Measurements from ENCODE around the gene CPD. TPM values are rescaled to one million over a fixed set of nuclear protein-coding genes. Genes with fewer than 3 reads are reported as not detected.
A peak's percentile ranks its signal among the peaks of the same experiment; 100 is the strongest.

The CPD gene
- total and polyA plus RNA-seq, 2 of the 13 experiments (the other 11 are each of a cell fraction or from before 2014, with no cell fraction given), result 46.1 to 72.3 TPM

- no peak for TF ChIP-seq SRF (IDR thresholded peaks at IDR 0.05; ENCODE audit: low read depth, low read length)
- TF ChIP-seq MLX (CRISPR knock-in tag; IDR thresholded peaks at IDR 0.05), result peak; percentile 29; the same call in 1 of the 2 replicates
- peak; percentile 85; the same call in 1 of the 2 replicates for TF ChIP-seq ZNF720 (CRISPR knock-in tag; IDR thresholded peaks at IDR 0.05)
- no peak for TF ChIP-seq ARNT (IDR thresholded peaks at IDR 0.05)
- TF ChIP-seq ZNF232 (CRISPR knock-in tag; IDR thresholded peaks at IDR 0.05; ENCODE audit: borderline replicate concordance), result peak; percentile 93
- TF ChIP-seq ZNF749 (CRISPR knock-in tag; IDR thresholded peaks at IDR 0.05; ENCODE audit: borderline replicate concordance), result 0 out of 2 replicates have a peak, but pooled peaks have one; percentile 72
- TF ChIP-seq CREBL2 (CRISPR knock-in tag; IDR thresholded peaks at IDR 0.05; ENCODE audit: borderline replicate concordance), result peak; percentile 48; the same call in 1 of the 2 replicates
- peak; percentile 64; the same call in 1 of the 2 replicates for TF ChIP-seq RERE (CRISPR knock-in tag; IDR thresholded peaks at IDR 0.05; ENCODE audit: low read depth)
- no peak for TF ChIP-seq HNRNPK (IDR thresholded peaks at IDR 0.05; ENCODE audit: low read depth, low read length, poor library complexity, severe bottlenecking)
- peak; percentile 45; the same call in 1 of the 2 replicates for TF ChIP-seq AKNA (CRISPR knock-in tag; IDR thresholded peaks at IDR 0.05; ENCODE audit: borderline replicate concordance)
- TF ChIP-seq SMAD3 (CRISPR knock-in tag; IDR thresholded peaks at IDR 0.05), result peak; percentile 95
- peak; percentile 73; the same call in 1 of the 2 replicates for TF ChIP-seq TOPORS (CRISPR knock-in tag; IDR thresholded peaks at IDR 0.05)
- no peak for TF ChIP-seq ZBTB7A (CRISPR knock-in tag; IDR thresholded peaks at IDR 0.05)
- 0 out of 2 replicates have a peak, but pooled peaks have one; percentile 69 for TF ChIP-seq ZNF331 (CRISPR knock-in tag; IDR thresholded peaks at IDR 0.05)
- TF ChIP-seq HNF4G (IDR thresholded peaks at IDR 0.05; ENCODE audit: borderline replicate concordance, low read depth, low read length), result no peak
- 0 out of 2 replicates have a peak, but pooled peaks have one; percentile 52 for TF ChIP-seq HNF4G (CRISPR knock-in tag; IDR thresholded peaks at IDR 0.05; ENCODE audit: borderline replicate concordance, low read depth)
Observed at GRCh38 chr17:30477083-30477773, 98.5 kb downstream of the CPD start, which contains the start of gene GOSR1 (continued).
